Kidney epithelial cell (primary cell): ENCODE data around the gene LHPP. TPM values are rescaled to one million over a fixed set of nuclear protein-coding genes. Genes with fewer than 3 reads are reported as not detected.
A peak's percentile ranks its signal among the peaks of the same experiment; 100 is the strongest.

Experiments
- DNase-seq: peaks from one replicate; pipeline ENCODE4 v3.0.0-alpha.2; 2010; ENCODE audit warnings: low read depth
- H3K27me3 ChIP-seq: 2 replicates; pipeline ENCODE4 v1.6.0; 2011; ENCODE audit warnings: low read length; ENCODE audit not compliant: control insufficient read depth, insufficient read depth
- H3K36me3 ChIP-seq: 2 replicates; pipeline ENCODE4 v1.5.1; 2011; ENCODE audit warnings: low read length; ENCODE audit not compliant: control insufficient read depth, insufficient read depth
- H3K4me3 ChIP-seq: 2 replicates; pipeline ENCODE4 v1.5.1; 2011; ENCODE audit warnings: low read depth, mild to moderate bottlenecking, control low read depth, low read length
- CTCF ChIP-seq: IDR thresholded peaks from 2 replicates; pipeline ENCODE4 v1.5.1; 2011; ENCODE audit warnings: mild to moderate bottlenecking, moderate library complexity, low read length, control low read depth, inconsistent platforms; ENCODE audit not compliant: insufficient read depth, poor library complexity, severe bottlenecking
- total RNA-seq: library from RNA; depleted of rRNA; stranded (reverse); fragments of >200 nt; gene quantifications from 2 replicates; pipeline ENCODE4 v1.2.3, GENCODE V29; 2015

LHPP gene
- total RNA-seq, 1 donor from 2014 or later: 6.3 TPM

GRCh38 chr10:124560377-124561105 lies 98.9 kb downstream of the LHPP start:
- peaks cover 20% of the 10 kb centered on the region for H3K27me3 ChIP-seq
- DNase-seq: peak; percentile 9
- no peaks in the 10 kb centered on the region for H3K36me3 ChIP-seq
- no peak overlapping the region for H3K4me3 ChIP-seq
- no peak for TF ChIP-seq CTCF

DNA sequence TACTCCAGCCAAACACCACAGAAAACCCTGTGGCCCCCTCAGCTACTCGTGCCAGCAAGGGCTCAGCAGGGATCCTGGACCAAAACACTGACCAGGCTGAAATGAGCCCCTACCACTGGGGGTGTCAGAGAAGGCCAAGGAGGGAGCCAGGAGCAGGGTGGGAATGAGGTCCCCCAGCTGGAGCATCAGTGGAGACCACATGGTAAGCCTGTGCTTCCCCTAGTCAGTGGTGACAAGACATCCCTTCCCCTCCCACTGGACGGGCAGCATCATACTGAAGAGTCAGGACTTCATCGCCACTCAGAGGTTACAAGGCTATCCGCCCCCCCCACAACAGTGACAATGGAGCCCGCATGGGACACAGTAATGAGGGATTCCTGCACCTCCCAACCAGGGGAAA lies 99.6 kb downstream of the LHPP start:
- TF ChIP-seq CTCF: no peak
- no peaks in the 10 kb centered on the region for H3K36me3 ChIP-seq
- DNase-seq: no peak
- H3K4me3 ChIP-seq: no peak overlapping the region
- H3K27me3 ChIP-seq: peaks cover 26% of the 10 kb centered on the region

- Histone ChIP-seq H3K4me3 (no peak overlapping the region), H3K27me3 (peaks cover 33% of the 10 kb centered on the region), H3K36me3 (no peaks in the 10 kb centered on the region)
- no peak for DNase-seq
- no peak for TF ChIP-seq CTCF
Observed at GRCh38 chr10:124562425-124563060, 100.9 kb downstream of the LHPP start.

GRCh38 chr10:124563320-124564040 lies 101.9 kb downstream of the LHPP start:
- H3K36me3 ChIP-seq: no peaks in the 10 kb centered on the region
- H3K4me3 ChIP-seq: no peak overlapping the region
- H3K27me3 ChIP-seq: peaks cover 33% of the 10 kb centered on the region
- no peak for DNase-seq
- no peak for TF ChIP-seq CTCF

- no peak overlapping the region for H3K4me3 ChIP-seq
- H3K36me3 ChIP-seq: no peaks in the 10 kb centered on the region
- no peak for DNase-seq
- no peak for TF ChIP-seq CTCF
- peaks cover 33% of the 10 kb centered on the region for H3K27me3 ChIP-seq
Observed at GRCh38 chr10:124564881-124565280, 103.3 kb downstream of the LHPP start.
